ENCODE measurements around the gene SAMM50. TPM values are rescaled to one million over a fixed set of nuclear protein-coding genes. Genes with fewer than 3 reads are reported as not detected.

The SAMM50 gene
- total RNA-seq = 37.6 and 37.7 TPM in 2 replicates

DNA sequence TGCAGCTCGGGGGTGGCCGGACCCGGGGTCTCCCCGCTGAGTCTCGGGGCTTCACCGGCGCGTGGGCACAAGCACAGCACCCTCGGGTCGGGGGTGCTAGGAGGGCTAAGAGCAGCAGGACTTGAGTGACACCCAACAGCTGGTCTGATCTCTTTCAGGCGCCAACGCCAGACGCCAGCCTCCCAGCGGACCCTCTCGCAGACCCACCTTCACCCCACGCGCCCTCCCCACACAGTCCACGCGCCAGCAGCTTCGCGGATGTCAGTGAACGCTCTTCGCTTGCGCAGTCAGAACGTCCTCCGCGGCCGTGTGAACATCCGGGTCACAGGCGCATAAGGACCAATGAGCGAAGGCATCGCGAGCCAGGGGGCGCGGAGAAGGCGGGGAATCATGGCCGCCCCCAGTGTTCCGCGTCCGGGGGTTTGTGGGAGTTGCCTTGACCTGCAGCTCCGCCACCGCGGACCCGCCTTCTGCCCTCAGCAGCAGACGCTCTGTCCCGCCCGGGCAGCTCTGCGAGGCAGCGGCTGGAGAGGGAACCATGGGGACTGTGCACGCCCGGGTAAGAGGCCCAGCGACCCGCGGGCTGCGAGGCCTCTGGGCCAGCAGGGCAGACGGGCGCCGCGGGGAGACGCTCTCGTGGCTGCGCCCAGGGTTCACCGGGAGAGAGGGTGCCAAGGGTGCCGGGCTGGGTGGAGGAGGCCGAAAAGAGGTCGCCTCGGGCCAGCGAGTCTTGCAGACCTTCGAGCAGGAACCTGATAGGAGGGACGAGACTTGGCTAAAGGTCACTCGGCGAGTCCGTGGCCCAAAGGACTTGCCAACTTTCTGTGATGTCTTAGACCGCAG, at the start of gene SAMM50:
TSS of gene SAMM50 (plus strand) at position 403 of the 843 bp plus-strand sequence. CDS start at position 539, 136 bp downstream.
- peak; percentile 94 for DNase-seq (ENCODE audit: low read depth)
- TF ChIP-seq CTCF (IDR thresholded peaks at IDR 0.05; ENCODE audit: insufficient read depth, low read depth, low read length) = no peak
- H3K4me3 ChIP-seq (ENCODE audit: low read depth, low read length) = peak within 1 kb of the TSS; percentile 94

- TF ChIP-seq CTCF (IDR thresholded peaks at IDR 0.05; ENCODE audit: insufficient read depth, low read depth, low read length) = no peak
- no peak overlapping the region for H3K4me3 ChIP-seq (ENCODE audit: low read depth, low read length)
- DNase-seq (ENCODE audit: low read depth) = no peak
Observed at GRCh38 chr22:43905681-43906080, 49.6 kb upstream of the SAMM50 start.

- no peak for DNase-seq (ENCODE audit: low read depth)
- no peak for TF ChIP-seq CTCF (IDR thresholded peaks at IDR 0.05; ENCODE audit: insufficient read depth, low read depth, low read length)
- H3K4me3 ChIP-seq (ENCODE audit: low read depth, low read length) = no peak overlapping the region
Observed at GRCh38 chr22:43909708-43910107, 45.5 kb upstream of the SAMM50 start.

- no peak for DNase-seq (ENCODE audit: low read depth)
- no peak for TF ChIP-seq CTCF (IDR thresholded peaks at IDR 0.05; ENCODE audit: insufficient read depth, low read depth, low read length)
Observed at GRCh38 chr22:43910178-43910695, 45.0 kb upstream of the SAMM50 start.

GRCh38 chr22:43911351-43911750, 43.9 kb upstream of the SAMM50 start:
- DNase-seq (ENCODE audit: low read depth) = no peak
- no peak overlapping the region for H3K4me3 ChIP-seq (ENCODE audit: low read depth, low read length)
- TF ChIP-seq CTCF (IDR thresholded peaks at IDR 0.05; ENCODE audit: insufficient read depth, low read depth, low read length) = no peak

More at GRCh38 chr22:43910178-43910695, 45.0 kb upstream of the SAMM50 start:
- H3K4me3 ChIP-seq (ENCODE audit: low read depth, low read length) = no peak overlapping the region

GRCh38 chr22:43917521-43917920, 37.7 kb upstream of the SAMM50 start:
- TF ChIP-seq CTCF (IDR thresholded peaks at IDR 0.05; ENCODE audit: insufficient read depth, low read depth, low read length) = no peak
- H3K4me3 ChIP-seq (ENCODE audit: low read depth, low read length) = no peak overlapping the region
- DNase-seq (ENCODE audit: low read depth) = no peak

Measured in fibroblast of villous mesenchyme (primary cell).